Measurements from ENCODE around the gene TBCA.

TBCA gene

DNA sequence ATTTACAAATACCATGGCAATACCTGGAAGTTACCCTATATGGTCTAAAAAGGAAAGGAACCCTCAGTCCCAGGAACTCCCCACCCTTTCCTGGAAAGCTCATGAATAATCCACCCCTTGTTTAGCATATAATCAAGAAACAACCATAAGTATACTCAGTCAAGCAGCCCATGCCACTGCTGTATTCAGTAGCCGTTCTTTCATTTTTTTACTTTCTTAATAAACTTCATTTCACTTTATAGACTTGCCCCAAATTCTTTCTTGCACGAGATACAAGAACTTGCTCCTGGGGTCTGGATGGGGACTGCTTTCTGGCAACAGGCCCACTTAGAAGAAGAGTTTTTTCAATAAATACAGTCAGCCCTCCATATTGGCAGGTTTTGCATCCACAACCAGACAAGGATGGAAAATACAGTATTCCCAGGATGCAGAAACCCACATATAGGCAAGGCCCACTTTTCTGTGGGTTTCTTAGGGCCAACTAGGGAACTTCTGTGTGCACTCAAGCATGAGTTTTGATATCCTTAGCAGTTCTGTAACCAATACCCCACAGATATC lies 2.8 kb upstream of the TBCA start:
- DNase-seq (ENCODE audit: insufficient read length, low spot score) (no peak), FAIRE-seq (no peak)
- no peak for TF ChIP-seq POLR2A (IDR thresholded peaks at IDR 0.05; ENCODE audit: low read depth, low read length)

DNA sequence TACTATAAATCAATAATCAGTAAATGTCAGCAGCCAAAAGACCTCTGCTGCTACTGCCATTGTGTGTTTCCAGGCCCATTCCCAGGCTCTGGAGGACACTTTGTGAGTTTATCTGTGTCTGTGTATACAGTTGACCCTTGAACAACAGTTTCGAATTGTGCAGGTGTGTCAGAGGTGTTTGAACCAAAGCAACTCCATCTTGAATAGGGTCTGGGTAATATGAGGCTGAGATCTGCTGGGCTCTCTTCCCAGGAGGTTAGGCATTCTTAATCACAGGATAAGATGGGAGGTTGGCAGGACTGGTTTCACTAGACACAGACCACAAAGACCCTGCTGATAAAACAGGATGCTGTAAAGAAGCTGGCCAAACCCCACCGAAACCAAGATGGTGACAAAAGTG lies 2.3 kb upstream of the TBCA start:
- no peak for FAIRE-seq
- no peak for DNase-seq (ENCODE audit: insufficient read length, low spot score)
- no peak for TF ChIP-seq POLR2A (IDR thresholded peaks at IDR 0.05; ENCODE audit: low read depth, low read length)

DNA sequence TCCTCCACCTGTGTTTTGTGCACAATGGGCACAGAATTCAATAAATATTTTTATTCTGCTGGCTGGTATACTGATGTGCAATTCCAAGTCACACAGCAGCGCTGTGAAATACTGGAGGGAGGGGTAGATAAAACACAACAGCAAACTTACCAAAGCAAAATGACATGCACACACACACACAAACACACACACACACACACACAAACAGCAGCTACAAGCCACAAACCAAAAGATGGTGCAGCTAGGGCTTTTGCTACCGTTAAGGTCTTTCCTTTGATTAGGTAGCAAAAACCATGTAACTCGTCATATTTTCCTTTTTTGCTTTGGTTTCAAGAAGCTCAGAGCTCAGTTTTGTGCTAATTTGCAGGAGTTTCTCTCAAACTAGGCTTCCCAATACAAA lies 1.8 kb upstream of the TBCA start:
- no peak for FAIRE-seq

DNA sequence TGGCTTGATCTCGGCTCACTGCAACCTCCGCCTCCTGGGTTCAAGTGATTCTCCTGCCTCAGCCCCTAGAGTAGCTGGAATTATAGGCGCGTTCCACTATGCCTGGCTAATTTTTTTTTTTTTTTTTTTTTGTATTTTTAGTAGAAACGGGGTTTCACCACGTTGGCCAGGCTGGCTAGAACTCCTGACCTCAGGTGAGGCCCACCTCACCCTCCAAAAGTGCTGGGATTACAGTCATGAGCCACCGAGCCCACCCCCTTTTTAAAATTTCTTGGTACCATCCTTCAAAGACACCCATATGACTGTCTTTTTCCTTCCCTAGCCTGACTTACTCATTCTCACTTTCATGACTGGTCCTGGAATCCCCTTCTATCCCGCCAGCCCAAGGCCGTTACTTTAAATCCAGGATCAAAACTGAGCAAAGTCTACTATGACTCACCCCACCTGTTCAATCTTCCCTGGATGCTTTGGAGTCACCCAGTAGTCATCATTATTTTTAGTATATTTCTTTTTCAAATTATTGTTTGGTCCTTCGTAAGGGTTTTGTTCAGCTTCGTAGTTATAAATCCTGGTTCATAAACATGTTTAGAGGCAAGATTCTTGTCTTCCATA lies 1.2 kb upstream of the TBCA start:
- no peak for FAIRE-seq
- no peak for TF ChIP-seq POLR2A (IDR thresholded peaks at IDR 0.05; ENCODE audit: low read depth, low read length)
- peak; percentile 4 for DNase-seq (ENCODE audit: insufficient read length, low spot score)

More for the DNA sequence above, 1.8 kb upstream of the TBCA start:
- no peak for DNase-seq (ENCODE audit: insufficient read length, low spot score)
- no peak for TF ChIP-seq POLR2A (IDR thresholded peaks at IDR 0.05; ENCODE audit: low read depth, low read length)

DNA sequence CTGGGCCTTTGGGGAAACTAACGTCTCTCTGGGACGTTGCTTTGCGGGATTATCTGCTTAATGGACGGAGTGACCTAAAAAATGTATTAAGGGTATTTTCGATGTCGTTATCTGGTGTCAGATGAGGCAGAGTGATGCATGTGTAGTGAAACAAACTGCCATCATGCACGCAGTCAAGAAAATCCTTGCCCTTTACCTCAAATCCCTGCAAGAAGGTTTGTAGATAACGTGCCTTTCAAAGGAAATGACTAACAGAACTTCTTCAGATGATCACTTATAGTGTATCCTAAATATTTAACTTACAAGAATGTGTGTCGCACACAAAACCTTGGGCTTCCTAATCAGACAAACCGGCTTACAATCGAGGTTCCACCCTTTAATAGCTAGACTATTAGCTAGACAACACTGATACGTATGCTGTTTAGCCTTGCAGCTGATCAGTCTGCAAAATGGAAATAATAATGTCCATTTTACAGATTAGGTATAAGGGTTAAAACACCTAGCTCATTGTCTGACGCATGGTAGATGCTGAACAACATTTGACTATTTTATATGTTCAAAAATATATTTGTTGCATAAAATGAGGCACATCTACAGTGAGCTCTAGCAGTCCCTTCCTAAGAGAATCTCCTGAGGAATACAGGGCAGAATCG lies 541 bp upstream of the TBCA start:
- no peak for TF ChIP-seq POLR2A (IDR thresholded peaks at IDR 0.05; ENCODE audit: low read depth, low read length)
- FAIRE-seq (no peak), DNase-seq (ENCODE audit: insufficient read length, low spot score) (no peak)

DNA sequence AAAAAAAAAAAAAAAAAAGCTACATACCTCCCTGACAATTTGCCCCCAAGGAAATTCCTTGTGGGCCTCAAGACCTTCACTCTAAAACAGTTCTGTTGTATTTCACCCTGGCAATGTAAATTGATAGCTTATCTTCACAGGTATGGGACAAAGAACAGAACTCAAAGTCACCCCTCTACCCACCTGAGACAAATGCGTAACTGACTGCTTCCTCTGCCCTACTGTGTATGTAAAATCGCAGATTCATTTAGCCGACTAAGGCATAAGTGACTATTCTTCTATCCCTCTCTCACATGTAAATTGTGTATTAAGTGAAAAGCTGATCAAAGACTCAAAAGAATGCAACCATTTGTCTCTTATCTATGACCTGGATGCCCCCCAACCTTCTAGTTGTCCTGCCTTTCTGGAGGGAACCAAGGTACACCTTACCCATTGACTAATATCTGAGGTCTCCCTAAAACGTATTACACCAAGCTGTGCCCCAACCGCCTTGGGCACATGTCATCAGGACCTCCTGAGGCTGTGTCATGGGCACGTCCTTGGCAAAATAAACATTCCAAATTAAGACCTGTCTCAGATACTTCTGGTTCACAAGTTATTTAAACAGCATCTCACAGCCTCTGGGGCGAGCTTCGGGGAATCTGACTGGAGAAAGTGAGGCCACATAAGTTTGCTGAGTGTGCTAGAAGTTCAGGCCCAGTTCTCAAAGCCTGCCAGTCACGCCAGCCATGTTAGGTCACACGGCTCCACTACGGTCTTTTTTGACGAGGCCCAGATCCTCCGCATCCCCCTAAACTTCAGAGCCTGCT lies 954 bp downstream of the TBCA start:
- DNase-seq (ENCODE audit: insufficient read length, low spot score), result no peak
- TF ChIP-seq POLR2A (IDR thresholded peaks at IDR 0.05; ENCODE audit: low read depth, low read length), result no peak
- FAIRE-seq, result no peak

DNA sequence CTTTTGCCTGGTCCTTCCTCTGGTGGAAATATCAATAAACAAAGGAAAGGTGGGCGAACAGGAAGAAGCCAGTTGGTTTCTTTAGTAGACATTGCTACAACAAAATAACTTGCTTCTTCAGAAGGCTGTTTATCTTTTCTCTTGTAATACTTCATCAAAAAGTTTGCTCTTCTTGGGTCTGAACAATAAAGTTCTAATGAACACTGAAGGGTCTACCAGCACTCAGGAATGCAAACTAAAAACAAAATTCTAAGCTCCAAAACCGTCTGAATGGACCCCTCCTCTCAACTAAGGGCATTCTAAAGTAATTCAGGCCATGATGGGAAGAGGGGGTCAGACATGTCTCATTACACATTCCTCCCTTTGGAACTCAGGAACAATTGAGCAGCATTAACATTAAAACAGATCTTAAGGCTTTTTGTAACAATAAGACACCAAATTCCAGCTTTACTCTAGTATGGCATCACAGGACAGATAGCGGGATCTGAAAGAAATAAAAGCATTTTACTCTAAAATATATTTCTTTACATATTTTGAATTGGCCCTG lies 2.3 kb downstream of the TBCA start:
- no peak for FAIRE-seq
- DNase-seq (ENCODE audit: insufficient read length, low spot score), result no peak
- no peak for TF ChIP-seq POLR2A (IDR thresholded peaks at IDR 0.05; ENCODE audit: low read depth, low read length)

DNA sequence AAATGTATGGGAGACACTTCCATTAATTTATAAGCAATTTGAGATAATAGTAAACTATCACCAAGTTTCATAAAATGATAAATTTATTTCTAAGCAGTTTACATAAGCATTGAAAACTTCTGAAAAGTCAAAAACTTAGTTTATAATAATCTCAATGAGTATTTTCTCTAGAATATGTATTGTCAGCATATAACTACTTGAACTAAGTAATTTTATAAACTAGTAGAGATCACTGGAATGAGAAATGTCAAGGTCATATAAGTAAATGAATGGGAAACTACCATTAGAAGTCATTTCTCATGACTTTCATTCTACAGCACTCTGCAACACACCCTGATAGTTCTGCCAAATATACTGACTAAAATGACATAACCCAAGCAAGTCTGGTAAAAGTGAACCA lies 3.4 kb downstream of the TBCA start:
- DNase-seq (ENCODE audit: insufficient read length, low spot score), result no peak
- no peak for TF ChIP-seq POLR2A (IDR thresholded peaks at IDR 0.05; ENCODE audit: low read depth, low read length)
- FAIRE-seq, result no peak

DNA sequence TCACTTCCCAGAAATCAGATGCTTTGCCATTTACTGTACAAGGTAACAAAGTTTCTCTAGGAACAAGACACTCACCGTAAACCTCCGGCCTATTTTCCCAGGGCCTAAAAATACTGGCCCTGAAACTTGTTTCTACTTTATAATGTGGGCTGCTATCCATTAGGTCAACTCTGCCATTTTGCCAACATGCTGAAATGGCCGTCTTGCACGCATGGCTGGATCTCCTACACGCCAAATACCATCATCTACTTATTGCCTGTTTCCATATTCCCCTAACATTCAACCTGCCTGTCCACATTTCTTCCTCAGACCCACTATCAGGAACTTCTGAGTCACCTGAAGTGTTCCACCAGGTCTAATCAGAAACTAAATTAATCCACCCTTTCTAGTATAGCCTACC lies 4.7 kb downstream of the TBCA start:
- TF ChIP-seq POLR2A (IDR thresholded peaks at IDR 0.05; ENCODE audit: low read depth, low read length), result no peak
- DNase-seq (ENCODE audit: insufficient read length, low spot score) (no peak), FAIRE-seq (no peak)

DNA sequence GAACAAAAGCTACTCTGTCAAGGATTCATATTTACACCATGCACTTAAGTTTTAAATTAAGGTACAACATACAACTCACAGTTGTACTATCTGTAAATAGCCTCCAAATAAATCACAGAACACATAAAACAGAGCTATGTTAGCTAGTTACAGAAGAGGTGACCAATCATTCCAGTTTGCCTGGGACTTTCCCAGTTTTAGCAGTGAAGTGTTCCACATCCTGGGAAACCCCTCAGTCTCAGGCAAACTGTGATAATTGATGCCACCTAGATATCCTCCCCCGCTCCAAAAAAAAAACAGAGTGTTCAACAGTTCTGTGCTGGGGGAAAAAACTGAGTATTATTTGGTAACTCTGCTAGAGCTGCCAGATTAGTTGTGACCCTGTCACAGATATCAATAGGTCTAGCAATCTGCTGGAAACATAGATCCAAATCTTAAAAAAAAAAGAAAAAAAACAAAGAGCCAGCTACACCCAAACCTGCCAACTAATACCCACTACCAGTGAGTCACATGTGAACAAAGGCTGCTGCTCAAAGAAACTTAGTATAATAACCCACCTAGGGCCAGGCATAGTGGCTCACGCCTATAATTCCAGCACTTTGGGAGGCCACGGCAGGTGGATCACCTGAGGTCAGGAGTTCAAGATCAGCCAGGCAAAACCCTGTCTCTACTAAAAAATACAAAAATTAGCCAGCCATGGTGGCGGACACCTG lies 5.7 kb downstream of the TBCA start:
- DNase-seq (ENCODE audit: insufficient read length, low spot score), result no peak
- FAIRE-seq, result no peak
- TF ChIP-seq POLR2A (IDR thresholded peaks at IDR 0.05; ENCODE audit: low read depth, low read length), result no peak

DNA sequence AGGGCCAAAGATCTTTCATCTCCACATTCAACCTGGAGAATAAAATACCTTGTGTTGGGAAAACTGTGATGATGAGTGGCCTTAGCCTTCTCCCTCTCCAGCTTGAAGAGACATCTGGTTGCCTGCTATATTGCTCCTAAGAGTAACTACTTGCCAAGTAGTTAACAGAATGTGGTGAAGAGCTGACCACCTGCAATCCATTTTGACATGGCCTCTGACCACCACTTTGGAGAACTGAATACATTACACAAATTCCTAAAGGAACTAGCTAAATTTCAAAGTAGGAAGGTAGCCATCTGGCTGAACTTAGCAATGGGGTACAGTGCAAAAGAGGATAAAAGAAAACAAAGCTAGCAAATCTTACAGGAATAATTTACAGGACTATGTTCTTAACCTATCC lies 7.2 kb downstream of the TBCA start:
- TF ChIP-seq POLR2A (IDR thresholded peaks at IDR 0.05; ENCODE audit: low read depth, low read length), result no peak
- FAIRE-seq (no peak), DNase-seq (ENCODE audit: insufficient read length, low spot score) (no peak)

DNA sequence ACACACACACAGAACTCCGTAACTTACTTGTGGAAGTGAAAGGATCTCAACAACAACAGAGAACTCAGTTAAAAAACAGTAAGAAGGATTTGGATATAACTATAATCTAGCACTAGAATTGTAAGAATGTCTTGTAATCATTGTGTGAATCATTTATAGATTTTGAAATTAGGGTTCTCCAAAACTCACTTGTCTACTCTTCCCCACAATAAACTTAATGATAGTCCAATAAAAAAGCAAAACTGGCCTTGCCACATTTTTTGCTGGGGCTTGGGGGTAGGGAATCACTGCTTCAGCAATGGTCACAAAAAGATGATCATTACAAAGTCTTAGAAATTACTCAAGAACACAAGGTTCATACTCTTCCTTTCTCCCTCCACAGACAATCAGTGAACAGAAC lies 8.8 kb downstream of the TBCA start:
- no peak for TF ChIP-seq POLR2A (IDR thresholded peaks at IDR 0.05; ENCODE audit: low read depth, low read length)
- no peak for DNase-seq (ENCODE audit: insufficient read length, low spot score)
- no peak for FAIRE-seq

DNA sequence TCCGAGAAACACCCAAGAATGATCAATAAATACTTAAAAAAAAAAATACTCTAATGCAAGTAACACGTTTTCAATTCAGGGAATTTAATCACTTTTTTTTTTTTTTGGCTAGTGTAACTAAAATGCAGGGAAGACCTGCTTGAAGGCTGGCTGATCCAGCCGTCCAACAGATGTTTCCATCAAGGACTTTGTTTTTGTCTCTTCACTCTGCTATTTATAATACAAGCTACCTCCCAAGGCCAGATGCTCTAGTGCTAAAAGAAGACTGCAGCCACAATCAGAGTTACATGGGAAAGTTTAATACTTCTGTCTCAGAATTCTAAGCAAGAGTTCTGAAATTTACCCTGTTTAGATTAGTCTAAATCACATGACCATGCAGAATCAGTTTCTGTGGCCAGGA lies 14.5 kb downstream of the TBCA start:
- DNase-seq (ENCODE audit: insufficient read length, low spot score) (no peak), FAIRE-seq (no peak)
- TF ChIP-seq POLR2A (IDR thresholded peaks at IDR 0.05; ENCODE audit: low read depth, low read length), result no peak

Data from H54 (cell line).